Iris pigment epithelial cell (primary cell): Measurements from ENCODE around the gene MAP2K3.
"Not testable (repeated sequence)": the region's sequence is repeated elsewhere in the genome, so short reads cannot be mapped to it uniquely, and the experiment has no call there.

Experiments used
- DNase-seq: peaks from one replicate; pipeline ENCODE4 v3.0.0-alpha.2; 2011; ENCODE audit warnings: low read depth

Gene MAP2K3

GRCh38 chr17:21330436-21331160 is 46.1 kb downstream of the MAP2K3 start:
- DNase-seq = no peak

- DNase-seq = not testable (repeated sequence)
Measured at GRCh38 chr17:21336541-21337294, 52.2 kb downstream of the MAP2K3 start.

DNA sequence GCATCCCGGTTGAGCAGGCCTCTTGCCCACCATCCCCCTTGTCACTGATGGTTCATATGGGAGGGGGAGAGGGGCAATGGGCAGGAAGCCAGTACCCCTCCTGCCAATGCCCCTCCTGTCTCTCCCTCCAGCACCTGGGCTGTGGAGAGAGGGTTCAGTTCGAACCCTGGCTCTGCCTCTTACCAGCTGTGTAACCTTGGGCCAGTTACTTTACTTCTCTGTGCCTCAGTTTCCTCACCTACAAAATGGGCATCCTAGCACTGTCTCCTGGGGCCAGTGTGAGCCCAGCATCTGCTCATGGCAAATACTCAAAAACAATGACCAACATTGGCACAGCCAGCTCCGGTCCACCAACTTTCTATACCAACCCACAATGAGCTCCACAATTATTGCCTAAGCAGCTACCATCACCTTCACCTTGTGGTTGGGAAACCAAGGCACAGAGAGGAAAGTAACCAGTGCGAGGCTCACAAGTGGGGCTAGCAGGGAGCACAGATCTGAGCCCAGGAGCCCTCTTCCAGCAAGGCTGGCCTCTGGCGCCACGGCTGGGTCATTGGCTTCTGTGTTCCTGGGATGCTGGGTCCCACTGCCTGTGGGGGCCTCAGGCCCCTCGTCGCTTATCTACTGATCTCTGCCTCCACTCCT is 53.6 kb downstream of the MAP2K3 start:
- DNase-seq = not testable (repeated sequence)

DNA sequence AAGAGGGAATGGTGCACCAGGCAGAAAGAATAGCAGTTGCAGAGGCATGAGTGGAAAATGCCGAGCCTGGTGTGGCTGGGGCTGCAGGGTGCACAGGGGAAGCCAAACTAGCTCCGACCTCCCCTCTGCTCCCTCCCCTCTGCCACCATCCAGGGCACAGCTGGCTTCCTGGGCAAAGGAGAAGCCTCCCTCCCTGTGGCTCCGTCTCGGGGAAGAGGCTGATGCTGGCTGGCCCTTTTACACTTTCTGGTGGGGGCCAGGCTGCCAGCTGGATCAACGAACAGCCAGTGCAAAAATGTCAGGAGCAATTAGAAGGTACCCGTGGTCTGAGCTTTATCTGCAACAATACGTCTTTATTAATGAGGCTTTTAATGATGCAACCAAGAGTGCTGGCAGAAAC is 54.5 kb downstream of the MAP2K3 start:
- no peak for DNase-seq

GRCh38 chr17:21339571-21339970 is 55.1 kb downstream of the MAP2K3 start:
- DNase-seq = not testable (repeated sequence)

- not testable (repeated sequence) for DNase-seq
Measured at GRCh38 chr17:21340407-21340806, 55.9 kb downstream of the MAP2K3 start.

DNA sequence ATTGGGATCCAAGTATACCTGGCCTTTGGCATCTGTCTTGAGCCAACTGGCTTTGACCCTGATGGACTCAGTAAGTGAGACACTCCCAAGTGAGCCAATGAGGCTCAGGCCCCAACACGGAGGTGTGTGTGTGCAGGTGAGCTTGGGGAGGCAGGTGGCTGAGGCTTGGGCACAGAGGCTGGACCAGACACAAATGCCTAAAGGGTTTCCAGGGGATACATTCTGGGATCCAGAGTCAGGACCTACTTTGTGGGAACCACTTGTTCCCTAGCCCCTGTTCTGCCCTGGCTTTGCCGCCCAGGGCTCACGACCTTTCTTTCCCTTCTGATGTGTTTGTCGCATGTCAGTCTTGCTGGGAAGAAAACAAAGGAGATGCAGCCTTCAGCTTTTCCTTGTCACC is 56.8 kb downstream of the MAP2K3 start:
- not testable (repeated sequence) for DNase-seq

- not testable (repeated sequence) for DNase-seq
Measured at GRCh38 chr17:21341925-21342540, 57.5 kb downstream of the MAP2K3 start.

GRCh38 chr17:21343061-21343949 is 58.8 kb downstream of the MAP2K3 start:
- DNase-seq = not testable (repeated sequence)

GRCh38 chr17:21344801-21345200 is 60.3 kb downstream of the MAP2K3 start:
- DNase-seq = not testable (repeated sequence)

DNA sequence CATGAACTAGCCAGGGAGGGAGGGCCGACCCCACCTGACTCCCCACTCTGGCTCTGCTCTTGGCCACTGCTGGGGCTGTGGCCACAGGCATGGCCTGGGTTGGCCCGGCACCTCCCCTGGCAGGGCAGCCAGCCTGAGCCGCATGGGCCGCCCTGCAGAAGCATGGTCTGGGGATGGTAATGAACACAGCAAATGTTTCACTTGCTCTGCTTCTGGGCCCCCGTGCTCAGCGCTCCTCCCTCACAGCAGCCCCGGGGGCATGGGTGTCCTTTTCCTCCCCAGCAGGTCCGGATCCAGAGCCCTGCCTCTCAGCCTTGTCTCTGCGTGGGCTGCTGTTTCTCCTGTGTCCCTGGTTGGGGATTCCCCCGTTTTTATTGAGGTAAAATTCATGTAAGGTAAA is 60.7 kb downstream of the MAP2K3 start:
- DNase-seq = no peak

GRCh38 chr17:21346107-21346506 is 61.6 kb downstream of the MAP2K3 start:
- DNase-seq = not testable (repeated sequence)

GRCh38 chr17:21346651-21347250 is 62.2 kb downstream of the MAP2K3 start:
- not testable (repeated sequence) for DNase-seq

GRCh38 chr17:21347660-21348059 is 63.1 kb downstream of the MAP2K3 start:
- DNase-seq = not testable (repeated sequence)

DNA sequence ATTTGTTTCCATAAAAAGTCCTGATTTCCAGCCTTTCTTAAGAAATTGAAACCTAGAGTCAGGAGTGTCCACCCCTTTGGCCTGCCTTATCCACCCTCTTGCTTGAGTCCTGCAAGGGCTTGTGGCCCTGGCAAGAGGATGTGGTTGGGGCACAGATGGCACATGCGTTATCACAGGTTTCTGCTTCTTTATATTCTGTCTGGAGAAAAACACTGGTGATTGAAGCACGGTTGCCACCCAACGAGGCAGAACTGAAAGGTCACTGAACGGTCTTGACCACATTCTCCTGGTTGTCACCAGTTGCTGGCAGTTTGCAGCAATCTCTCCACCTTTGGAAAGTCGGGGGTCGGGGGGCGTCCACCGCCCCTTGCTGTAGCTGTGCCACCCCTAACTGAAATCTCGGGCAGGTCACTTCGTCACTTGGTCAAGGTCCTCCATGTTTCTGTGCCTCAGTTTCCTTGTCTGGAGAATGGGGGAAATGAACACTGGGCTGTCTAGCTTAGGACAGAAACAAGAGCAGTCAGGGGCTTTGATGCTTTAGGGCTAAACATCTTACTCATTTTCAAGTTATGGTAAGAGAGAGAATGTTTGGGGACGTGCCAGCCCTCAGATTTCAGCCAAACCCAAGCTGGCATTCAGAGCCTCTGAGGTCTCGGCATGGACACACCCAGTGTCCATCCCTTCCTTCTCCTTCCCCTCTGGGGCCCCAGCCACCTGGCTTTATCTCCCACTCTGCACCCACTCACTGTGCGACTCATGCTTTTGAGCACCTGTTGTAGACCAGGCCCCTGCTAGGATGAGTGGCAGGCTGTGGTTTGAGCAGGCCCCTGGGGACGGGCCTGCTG is 63.8 kb downstream of the MAP2K3 start:
- not testable (repeated sequence) for DNase-seq

DNA sequence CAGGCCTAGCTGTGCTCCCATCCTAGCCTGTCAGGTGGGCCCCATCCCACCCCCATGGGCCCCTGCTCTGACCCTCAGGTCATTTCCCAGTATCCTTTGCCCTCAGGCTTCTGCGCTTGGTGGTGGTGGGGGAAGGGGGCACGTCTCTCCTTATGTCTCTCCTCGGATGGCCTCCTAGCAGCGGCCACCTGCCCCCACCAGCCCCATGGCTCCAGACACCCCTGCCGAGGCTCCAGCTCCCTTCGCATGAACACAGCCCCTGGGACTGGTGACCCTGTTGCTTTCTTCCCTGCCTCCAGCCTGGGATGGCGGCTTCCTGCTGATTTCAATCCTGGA is 64.4 kb downstream of the MAP2K3 start:
- not testable (repeated sequence) for DNase-seq

DNA sequence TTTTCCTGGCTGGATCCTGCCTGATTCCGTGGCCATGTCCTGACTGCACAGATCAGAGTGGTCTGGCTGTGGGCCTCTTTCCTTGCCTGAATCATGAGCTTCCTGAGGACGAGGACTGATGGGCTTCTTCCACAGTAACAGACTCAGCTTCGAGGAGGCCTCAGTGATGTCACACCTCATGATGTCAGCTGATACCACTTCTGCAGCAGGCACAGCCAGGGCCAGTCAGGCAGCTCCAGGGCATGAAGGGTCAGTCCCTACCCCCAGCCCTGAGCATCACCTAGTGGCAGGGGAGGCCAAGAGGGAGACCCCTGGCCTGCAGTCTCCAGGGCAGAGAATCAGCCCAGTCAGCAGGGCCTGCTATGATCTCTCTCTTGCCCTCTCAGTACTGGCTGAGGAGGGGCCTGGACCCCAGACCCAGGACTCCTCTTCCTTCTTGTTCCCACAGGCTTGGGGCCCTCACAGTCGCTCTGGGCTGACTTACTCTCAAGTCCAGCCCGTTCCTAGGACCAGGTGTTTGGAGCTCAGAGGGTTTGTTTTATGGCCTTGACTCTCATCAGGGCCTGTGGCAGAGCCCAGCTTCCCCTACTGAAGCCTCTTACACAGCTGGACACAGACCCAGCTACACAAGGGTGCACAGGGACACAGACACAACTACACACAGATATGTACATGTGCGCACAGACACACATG is 65.0 kb downstream of the MAP2K3 start:
- not testable (repeated sequence) for DNase-seq

DNA sequence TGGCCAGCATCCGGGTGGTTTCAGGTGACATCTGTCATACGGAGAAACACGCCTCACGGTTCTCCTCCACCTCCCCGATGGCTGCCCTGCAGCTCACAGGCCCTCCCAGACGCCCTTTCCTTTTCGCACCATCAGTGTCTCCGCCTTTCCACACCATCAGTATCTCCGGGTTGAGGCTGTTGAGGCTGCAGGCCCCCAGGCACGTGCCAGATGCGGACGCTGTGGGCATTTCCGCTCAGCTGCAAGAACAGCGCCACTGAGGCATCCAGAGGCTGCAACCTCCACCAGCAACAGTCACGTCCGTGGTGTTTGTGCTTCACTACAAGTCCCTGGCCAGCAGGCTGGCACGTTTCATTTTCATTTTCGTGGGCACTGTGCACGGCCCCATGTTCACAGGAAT is 66.0 kb downstream of the MAP2K3 start:
- DNase-seq = not testable (repeated sequence)

GRCh38 chr17:21351366-21352065 is 67.0 kb downstream of the MAP2K3 start:
- no peak for DNase-seq
